RWPE2 (cell line): ENCODE data around the gene TRHDE.

Source experiments
- ATAC-seq: fragments of 200-7000 bp; cut with Tn5 transposase; 3 replicates; pipeline ENCODE4 v1.9.1; 2021; ENCODE audit warnings: low read depth
- DNase-seq: peaks from one replicate; pipeline ENCODE4 v3.0.0-alpha.2; 2020; ENCODE audit warnings: low spot score
- H3K27ac ChIP-seq: fragments of 450-650 bp; 2 replicates; pipeline ENCODE4 v1.5.1; 2017; ENCODE audit warnings: mild to moderate bottlenecking; ENCODE audit not compliant: poor library complexity, severe bottlenecking
- H3K27me3 ChIP-seq: fragments of 250-450 bp; sonication (Bioruptor Pico); 2 replicates; pipeline ENCODE4 v1.5.1; 2021; ENCODE audit warnings: mild to moderate bottlenecking, moderate library complexity; ENCODE audit not compliant: insufficient read depth, poor library complexity, severe bottlenecking
- H3K36me3 ChIP-seq: fragments of 250-450 bp; sonication (Bioruptor Pico); 2 replicates; pipeline ENCODE4 v1.5.1; 2020; ENCODE audit warnings: low read depth, mild to moderate bottlenecking, moderate library complexity
- H3K4me1 ChIP-seq: fragments of 250-450 bp; sonication (Bioruptor Pico); 2 replicates; pipeline ENCODE4 v1.5.1; 2021; ENCODE audit warnings: mild to moderate bottlenecking, moderate library complexity; ENCODE audit not compliant: insufficient read depth, poor library complexity, severe bottlenecking
- H3K4me3 ChIP-seq: fragments of 250-450 bp; sonication (Bioruptor Pico); 2 replicates; pipeline ENCODE4 v1.5.1; 2021; ENCODE audit warnings: mild to moderate bottlenecking, moderate library complexity; ENCODE audit not compliant: severe bottlenecking
- H3K9me3 ChIP-seq: fragments of 250-450 bp; sonication (Bioruptor Pico); 2 replicates; pipeline ENCODE4 v1.5.1; 2021; ENCODE audit warnings: mild to moderate bottlenecking, moderate library complexity; ENCODE audit not compliant: severe bottlenecking
- TF ChIP-seq, protein P1 (sequence below): fragments of 450-650 bp; IDR thresholded peaks from one replicate; pipeline ENCODE4 v1.5.1; 2017; ENCODE audit warnings: mild to moderate bottlenecking, moderate library complexity; ENCODE audit not compliant: poor library complexity, severe bottlenecking

TRHDE gene

DNA sequence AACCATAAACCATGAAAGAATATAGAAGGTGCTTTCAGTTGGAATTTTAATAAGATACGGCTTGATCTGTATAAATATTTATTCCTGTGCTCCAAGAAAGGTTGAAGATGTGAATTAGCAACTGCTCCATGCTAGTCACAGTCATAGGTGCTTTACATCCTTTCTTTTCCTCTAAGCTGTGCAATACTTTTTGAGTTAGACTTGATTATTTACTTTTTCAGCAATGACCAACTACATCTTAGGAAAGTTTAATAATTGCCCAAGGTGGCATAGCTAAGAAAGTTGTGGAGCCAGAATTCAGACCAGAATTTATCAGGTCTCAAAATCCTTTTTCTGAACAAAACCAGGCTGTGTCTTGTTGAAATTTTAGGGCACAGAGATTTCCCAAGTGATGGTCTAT is 13.7 kb downstream of the TRHDE start:
- Histone ChIP-seq H3K4me1 (no peaks in the 10 kb centered on the region), H3K27ac (no peak overlapping the region), H3K27me3 (peaks cover 20% of the 10 kb centered on the region), H3K4me3 (no peak overlapping the region), H3K36me3 (no peaks in the 10 kb centered on the region), H3K9me3 (no peaks in the 10 kb centered on the region)
- no peak for DNase-seq
- TF ChIP-seq, protein P1, sequence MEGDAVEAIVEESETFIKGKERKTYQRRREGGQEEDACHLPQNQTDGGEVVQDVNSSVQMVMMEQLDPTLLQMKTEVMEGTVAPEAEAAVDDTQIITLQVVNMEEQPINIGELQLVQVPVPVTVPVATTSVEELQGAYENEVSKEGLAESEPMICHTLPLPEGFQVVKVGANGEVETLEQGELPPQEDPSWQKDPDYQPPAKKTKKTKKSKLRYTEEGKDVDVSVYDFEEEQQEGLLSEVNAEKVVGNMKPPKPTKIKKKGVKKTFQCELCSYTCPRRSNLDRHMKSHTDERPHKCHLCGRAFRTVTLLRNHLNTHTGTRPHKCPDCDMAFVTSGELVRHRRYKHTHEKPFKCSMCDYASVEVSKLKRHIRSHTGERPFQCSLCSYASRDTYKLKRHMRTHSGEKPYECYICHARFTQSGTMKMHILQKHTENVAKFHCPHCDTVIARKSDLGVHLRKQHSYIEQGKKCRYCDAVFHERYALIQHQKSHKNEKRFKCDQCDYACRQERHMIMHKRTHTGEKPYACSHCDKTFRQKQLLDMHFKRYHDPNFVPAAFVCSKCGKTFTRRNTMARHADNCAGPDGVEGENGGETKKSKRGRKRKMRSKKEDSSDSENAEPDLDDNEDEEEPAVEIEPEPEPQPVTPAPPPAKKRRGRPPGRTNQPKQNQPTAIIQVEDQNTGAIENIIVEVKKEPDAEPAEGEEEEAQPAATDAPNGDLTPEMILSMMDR: no peak
- ATAC-seq: no peak

DNA sequence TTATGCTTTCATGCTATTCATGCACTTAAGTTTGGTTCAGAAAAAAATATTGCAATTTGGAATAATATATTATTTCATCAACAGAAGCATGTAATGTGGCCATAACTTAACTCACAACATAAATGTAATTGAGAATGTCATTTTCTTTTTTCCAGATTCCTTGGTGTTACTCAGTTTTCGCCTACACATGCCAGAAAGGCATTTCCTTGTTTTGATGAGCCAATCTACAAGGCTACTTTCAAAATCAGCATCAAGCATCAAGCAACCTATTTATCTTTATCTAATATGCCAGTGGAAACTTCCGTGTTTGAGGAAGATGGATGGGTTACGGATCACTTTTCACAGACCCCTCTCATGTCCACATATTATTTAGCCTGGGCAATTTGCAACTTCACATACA is 14.4 kb downstream of the TRHDE start:
- no peak for DNase-seq
- Histone ChIP-seq H3K9me3 (no peaks in the 10 kb centered on the region), H3K36me3 (no peaks in the 10 kb centered on the region), H3K27me3 (peaks cover 13% of the 10 kb centered on the region), H3K4me1 (no peaks in the 10 kb centered on the region), H3K4me3 (no peak overlapping the region), H3K27ac (no peak overlapping the region)
- TF ChIP-seq, protein P1: no peak
- ATAC-seq: no peak

DNA sequence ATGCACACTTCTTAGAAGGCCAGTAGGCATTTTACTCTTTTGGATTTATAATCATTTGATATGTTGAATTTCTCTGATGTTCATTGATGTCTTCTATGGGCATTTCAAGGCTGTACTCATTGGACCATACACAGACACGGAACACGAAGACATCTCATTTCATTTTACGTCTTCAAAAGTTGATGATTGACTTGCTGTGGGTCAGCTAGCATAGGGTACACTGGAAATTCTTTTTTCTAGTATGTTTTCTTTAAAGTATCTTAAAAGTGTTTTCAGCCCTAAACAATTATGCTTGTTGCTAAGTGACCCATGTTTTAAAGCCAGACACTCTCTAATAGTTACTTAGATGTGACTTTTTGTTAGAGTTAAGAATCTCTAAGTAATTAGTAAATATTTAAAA is 16.3 kb downstream of the TRHDE start:
- TF ChIP-seq, protein P1: no peak

DNA sequence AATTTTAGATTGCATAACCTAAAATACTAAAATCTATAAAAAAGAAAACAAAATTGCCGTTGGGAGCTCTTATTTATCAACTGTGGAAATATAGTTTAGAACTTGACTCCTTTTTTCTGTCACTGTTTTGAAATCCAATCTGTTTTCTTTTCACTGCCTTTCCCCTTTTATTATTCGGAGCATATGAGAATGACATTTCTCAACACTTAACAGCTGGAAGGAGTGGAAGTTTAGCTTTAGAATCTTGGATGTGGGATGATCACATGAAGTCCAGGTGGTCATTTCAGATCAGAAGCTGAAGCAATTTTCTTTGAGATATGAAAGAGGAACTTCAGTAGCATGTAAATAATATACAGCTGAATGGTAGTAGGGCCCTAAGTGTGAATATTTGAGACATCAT is 16.7 kb downstream of the TRHDE start:
- no peak overlapping the region for H3K4me3 ChIP-seq
- no peak for ATAC-seq

More for the DNA sequence above, 16.3 kb downstream of the TRHDE start:
- H3K36me3 ChIP-seq: no peaks in the 10 kb centered on the region
- no peak overlapping the region for H3K27ac ChIP-seq
- ATAC-seq: no peak
- H3K4me3 ChIP-seq: no peak overlapping the region
- no peaks in the 10 kb centered on the region for H3K4me1 ChIP-seq
- peaks cover 7% of the 10 kb centered on the region for H3K27me3 ChIP-seq
- H3K9me3 ChIP-seq: no peaks in the 10 kb centered on the region
- DNase-seq: no peak

DNA sequence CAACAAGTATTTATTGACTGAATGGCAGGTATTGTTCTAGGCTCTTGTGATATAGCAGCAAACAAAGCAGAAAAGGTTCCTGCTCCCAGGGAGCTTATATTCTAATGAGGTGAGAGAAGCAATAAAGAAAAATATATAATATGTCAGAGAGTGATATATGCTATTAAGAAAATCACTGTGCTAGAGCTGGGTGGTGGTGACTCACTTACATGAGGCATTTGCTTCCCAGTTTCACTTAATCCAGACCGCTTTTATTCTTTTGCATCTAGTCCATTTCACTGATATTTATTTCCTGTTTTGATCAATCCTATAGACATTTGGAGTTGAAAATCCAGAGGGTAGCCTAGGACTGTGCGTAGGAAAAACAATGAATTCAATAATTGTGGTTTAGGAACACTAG is 17.5 kb downstream of the TRHDE start:
- ATAC-seq: no peak; the same call in 2 of the 3 replicates
- H3K9me3 ChIP-seq: no peaks in the 10 kb centered on the region

More for the DNA sequence above, 16.7 kb downstream of the TRHDE start:
- TF ChIP-seq, protein P1: no peak
- Histone ChIP-seq H3K9me3 (no peaks in the 10 kb centered on the region), H3K27ac (no peak overlapping the region), H3K27me3 (peaks cover 7% of the 10 kb centered on the region), H3K4me1 (no peaks in the 10 kb centered on the region), H3K36me3 (no peaks in the 10 kb centered on the region)
- no peak for DNase-seq

More for the DNA sequence above, 17.5 kb downstream of the TRHDE start:
- H3K36me3 ChIP-seq: no peaks in the 10 kb centered on the region
- H3K4me3 ChIP-seq: no peak overlapping the region
- H3K4me1 ChIP-seq: no peaks in the 10 kb centered on the region
- peaks cover 5% of the 10 kb centered on the region for H3K27me3 ChIP-seq
- H3K27ac ChIP-seq: no peak overlapping the region
- TF ChIP-seq, protein P1: no peak
- DNase-seq: no peak
